Right lobe of liver (tissue), 4 donors: Measurements from ENCODE around the gene WNT8B.

Experiments used
- POLR2A ChIP-seq: fragments of 450-650 bp; IDR thresholded peaks from one replicate; pipeline ENCODE4 v1.6.1; 2017; ENCODE audit warnings: antibody characterized with exemption, mild to moderate bottlenecking
- TF ChIP-seq, protein P1 (sequence below), 4 donors: fragments of 200-600 bp in 3 of 4; fragments of 450-650 bp in 1 of 4; IDR thresholded peaks; one replicate each; pipeline versions ENCODE4 v1.5.1 to v1.8.0; 2016 to 2022; ENCODE audit warnings: antibody characterized with exemption in 4 of 4, mild to moderate bottlenecking in 2 of 4
- donor health status: DM: no; HTN: no; CAD: no.
- donor health status: DM: no; HTN: no; CAD: no.
- donor health status: DM: no; HTN: yes; CAD: no.

DNA sequence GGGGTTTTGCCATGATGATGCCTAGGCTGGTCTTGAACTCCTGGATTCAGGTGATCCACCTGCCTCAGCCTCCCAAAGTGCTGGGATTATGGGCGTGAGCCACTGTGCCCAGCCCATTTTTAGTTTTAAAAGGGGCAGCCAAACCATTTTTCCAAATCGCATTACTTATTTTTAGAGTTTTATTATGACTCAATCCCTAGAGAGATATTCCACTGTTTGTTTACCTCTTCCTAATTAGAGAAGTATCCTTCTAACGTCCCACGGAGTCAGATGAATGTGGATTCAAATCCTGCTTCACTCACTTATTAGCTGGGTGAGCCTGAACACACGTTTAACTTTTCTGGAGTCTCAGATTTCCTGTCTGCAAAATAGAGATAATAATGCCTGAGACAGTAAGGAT lies 15.2 kb downstream of the WNT8B start:
- TF ChIP-seq, protein P1, sequence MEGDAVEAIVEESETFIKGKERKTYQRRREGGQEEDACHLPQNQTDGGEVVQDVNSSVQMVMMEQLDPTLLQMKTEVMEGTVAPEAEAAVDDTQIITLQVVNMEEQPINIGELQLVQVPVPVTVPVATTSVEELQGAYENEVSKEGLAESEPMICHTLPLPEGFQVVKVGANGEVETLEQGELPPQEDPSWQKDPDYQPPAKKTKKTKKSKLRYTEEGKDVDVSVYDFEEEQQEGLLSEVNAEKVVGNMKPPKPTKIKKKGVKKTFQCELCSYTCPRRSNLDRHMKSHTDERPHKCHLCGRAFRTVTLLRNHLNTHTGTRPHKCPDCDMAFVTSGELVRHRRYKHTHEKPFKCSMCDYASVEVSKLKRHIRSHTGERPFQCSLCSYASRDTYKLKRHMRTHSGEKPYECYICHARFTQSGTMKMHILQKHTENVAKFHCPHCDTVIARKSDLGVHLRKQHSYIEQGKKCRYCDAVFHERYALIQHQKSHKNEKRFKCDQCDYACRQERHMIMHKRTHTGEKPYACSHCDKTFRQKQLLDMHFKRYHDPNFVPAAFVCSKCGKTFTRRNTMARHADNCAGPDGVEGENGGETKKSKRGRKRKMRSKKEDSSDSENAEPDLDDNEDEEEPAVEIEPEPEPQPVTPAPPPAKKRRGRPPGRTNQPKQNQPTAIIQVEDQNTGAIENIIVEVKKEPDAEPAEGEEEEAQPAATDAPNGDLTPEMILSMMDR (IDR thresholded peaks at IDR 0.05), result no peak
- TF ChIP-seq POLR2A, result no peak
